Erythroblast (primary cell): ENCODE results near the gene NFIC.

Source experiments
- GATA1 ChIP-seq: IDR thresholded peaks from 2 replicates; pipeline ENCODE4 v1.6.1; 2011; ENCODE audit warnings: low read depth, mild to moderate bottlenecking, control low read depth, low read length, moderate library complexity
- POLR2A ChIP-seq: IDR thresholded peaks from 2 replicates; pipeline ENCODE4 v1.6.1; 2011; ENCODE audit warnings: mild to moderate bottlenecking, low read length

- TF ChIP-seq POLR2A: no peak
- TF ChIP-seq GATA1: no peak
These were observed 125.9 kb downstream of the NFIC start for GRCh38 chr19:3492131-3492839.
